Subcutaneous adipose tissue (tissue), 4 donors: ENCODE measurements around the gene TSC2. TPM values are rescaled to one million over a fixed set of nuclear protein-coding genes. Genes with fewer than 3 reads are reported as not detected.

Experiments used
- CTCF ChIP-seq: fragments of 450-650 bp; IDR thresholded peaks from one replicate; pipeline ENCODE4 v1.5.1; 2016; ENCODE audit warnings: low read depth, mild to moderate bottlenecking, control low read depth, antibody characterized with exemption, moderate library complexity
- total RNA-seq, 4 donors: library from RNA; depleted of rRNA; stranded (reverse); fragments of >200 nt; gene quantifications; one replicate each; pipeline ENCODE4 v1.1.0, GENCODE V29; 2016

Gene TSC2
- total RNA-seq, 4 donors from 2014 or later = 31.1 to 110 (median 50.2) TPM

- no peak for TF ChIP-seq CTCF
Observed at GRCh38 chr16:2088759-2089358, 41.1 kb downstream of the TSC2 start.

GRCh38 chr16:2089706-2090480, 42.1 kb downstream of the TSC2 start:
- no peak for TF ChIP-seq CTCF

- no peak for TF ChIP-seq CTCF
Observed at GRCh38 chr16:2090481-2090776, 42.6 kb downstream of the TSC2 start.

DNA sequence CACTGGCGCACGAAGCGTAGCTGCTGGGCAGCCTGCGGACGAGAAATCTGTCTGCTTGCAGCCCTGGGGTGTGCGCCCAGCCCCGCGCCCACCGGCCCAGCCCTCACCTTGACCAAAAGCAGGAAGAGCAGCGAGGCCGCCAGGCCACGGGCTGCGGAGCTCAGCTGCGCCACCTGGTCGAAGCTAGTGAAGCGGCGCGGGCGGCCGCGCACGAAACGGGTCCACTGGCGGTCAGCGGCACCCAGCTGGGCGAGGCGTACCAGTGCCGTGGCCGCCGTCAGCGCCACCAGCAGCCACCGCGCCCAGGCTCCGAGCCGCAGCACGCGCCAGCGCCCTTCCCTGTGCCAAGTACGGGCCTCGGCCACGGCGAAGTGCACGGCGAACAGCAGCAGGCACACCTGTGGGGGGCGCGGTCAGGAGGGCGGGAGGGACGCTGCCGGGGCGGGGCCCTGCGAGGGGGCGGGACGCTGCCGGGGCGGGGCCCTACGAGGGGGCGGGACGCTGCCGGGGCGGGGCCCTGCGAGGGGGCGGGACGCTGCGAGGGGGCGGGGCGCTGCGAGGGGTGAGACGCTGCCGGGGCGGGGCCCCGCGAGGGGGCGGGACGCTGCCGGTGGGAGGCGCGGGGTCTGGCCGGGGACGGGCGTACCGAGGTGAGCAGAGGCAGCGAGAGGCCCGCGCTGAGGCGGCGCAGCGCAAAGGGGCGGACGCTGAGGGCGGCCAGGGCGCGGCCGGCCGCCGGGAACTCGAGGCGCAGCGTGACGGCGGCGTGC, 43.2 kb downstream of the TSC2 start:
- no peak for TF ChIP-seq CTCF

DNA sequence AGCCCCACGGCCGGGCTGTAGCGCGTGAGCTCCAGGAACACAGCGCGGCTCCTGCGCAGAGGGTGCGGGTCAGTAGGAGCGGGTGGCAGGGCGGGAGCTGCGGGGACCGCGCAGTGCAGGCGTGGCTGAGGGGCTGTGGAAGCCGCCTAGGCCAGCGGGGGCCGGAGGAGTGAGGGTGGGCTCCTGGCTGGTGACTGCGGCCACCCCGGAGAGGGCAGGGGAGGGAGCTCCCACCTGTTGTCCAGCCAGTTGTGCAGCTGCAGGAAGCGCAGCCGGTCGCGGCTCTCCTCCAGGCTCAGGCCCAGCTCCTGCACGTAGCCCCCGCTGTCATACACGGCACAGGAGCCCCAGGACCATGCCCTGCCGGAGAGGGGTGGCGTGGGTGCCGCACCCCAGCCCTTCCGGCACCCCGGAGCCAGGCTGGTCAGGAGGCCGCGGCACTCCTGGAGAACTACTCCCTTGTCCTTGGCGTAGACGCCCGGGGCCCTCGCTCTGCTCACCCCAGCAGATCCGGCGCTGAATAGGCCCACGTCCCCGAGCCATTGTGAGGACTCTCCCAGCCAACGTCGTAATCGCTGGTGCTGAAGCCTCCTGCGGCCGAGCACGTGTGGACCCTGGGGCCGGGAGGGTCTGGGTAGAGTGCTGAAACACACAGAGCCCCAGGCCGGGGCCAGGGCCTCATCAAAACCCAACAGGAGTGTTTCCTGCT, 43.9 kb downstream of the TSC2 start:
- TF ChIP-seq CTCF = no peak

DNA sequence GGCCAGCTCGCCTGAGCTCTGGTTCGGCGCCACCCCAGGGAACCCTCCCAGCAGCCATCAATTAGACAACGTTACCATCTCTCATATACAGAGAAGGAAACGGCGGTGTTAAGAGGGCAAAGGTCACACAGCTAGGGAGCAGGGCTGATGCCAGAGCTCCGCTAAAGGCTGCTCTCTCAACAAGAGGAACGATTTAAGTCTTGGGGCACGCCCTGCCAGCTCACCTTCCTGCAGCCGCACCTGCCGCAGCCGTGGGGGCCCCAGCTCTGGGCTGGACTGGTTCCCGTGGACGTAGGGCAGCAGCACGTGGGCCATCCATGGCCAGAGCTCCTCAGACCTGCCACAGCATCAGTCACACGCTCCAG, 44.5 kb downstream of the TSC2 start:
- TF ChIP-seq CTCF = no peak

DNA sequence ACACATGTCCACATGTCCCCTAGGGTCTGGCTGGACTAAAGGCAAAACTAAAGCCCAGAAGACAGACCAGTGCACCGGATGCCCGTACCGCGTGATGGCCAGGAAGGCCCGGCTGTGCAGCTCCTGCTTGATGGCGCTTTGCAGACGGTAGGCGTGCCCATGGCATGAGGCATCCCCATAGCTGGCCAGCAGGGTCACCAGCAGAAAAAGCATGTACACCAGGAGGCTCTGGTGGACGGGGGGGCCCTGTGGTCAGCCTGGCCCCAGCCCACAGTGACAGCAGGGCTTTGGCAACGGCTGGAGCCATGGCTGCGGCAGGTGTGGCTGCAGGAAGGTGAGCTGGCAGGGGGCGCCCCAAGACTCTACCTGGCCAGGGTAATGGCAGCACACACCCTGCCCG, 45.1 kb downstream of the TSC2 start:
- no peak for TF ChIP-seq CTCF
